Right cardiac atrium (tissue), 5 donors: ENCODE results near the gene TNPO2. TPM values are rescaled to one million over a fixed set of nuclear protein-coding genes. Genes with fewer than 3 reads are reported as not detected.

ENCODE experiments used
- ATAC-seq, 2 donors: fragments of 200-7000 bp; cut with Tn5 transposase; one replicate each; pipeline versions ENCODE4 v1.8.0 to v1.9.1; 2020; ENCODE audit warnings: moderate library complexity in 2 of 2, mild to moderate bottlenecking in 1 of 2
- DNase-seq, 3 donors: peaks; one replicate each; pipeline ENCODE4 v3.0.0-alpha.2; 2020
- H3K27ac ChIP-seq: one replicate; pipeline ENCODE4 v1.5.1; 2013; ENCODE audit warnings: mild to moderate bottlenecking, low read length, control low read depth, moderate library complexity
- H3K27me3 ChIP-seq: one replicate; pipeline ENCODE4 v1.6.1; 2013; ENCODE audit not compliant: control insufficient read depth, insufficient read depth
- H3K4me1 ChIP-seq: one replicate; pipeline ENCODE4 v1.6.1; 2013; ENCODE audit warnings: low read length; ENCODE audit not compliant: control insufficient read depth, insufficient read depth
- H3K4me3 ChIP-seq: one replicate; pipeline ENCODE4 v1.5.1; 2013; ENCODE audit warnings: low read length, control low read depth
- H3K9me3 ChIP-seq: one replicate; pipeline ENCODE4 v1.6.1; 2013; ENCODE audit warnings: low read length; ENCODE audit not compliant: control insufficient read depth
- WGBS: extraction: QIAGEN DNeasy Blood & Tissue Kit; methylation state at CpG from one replicate; pipeline ENCODE4 v1.1.7; 2013; 5-methylcytosine and 5-hydroxymethylcytosine counted together
- intact Hi-C, 4 donors: fragments of 100-400 bp; cut with DNase I; formaldehyde crosslinking; loops; one replicate each; pipeline versions ENCODE4 v1.11.0 to v1.14.0; 2022 to 2023
- polyA plus RNA-seq: library from polyadenylated mRNA; stranded (reverse); fragments of 200-250 nt; gene quantifications from one replicate; pipeline ENCODE4 v1.2.3, GENCODE V29; 2013
- total RNA-seq, 4 donors: library from RNA; stranded (reverse); fragmentation: NEBNext Ultra II Directional; extraction: Animal tissue kit (Norgen Biotek cat#: 25700); gene quantifications; one replicate each; pipeline ENCODE4 v1.2.1, GENCODE V29; 2021
- donor health status: healthy with polysubstance abuse.
- donor health status: DM: no; HTN: yes; CAD: no.
- donor health status: DM: no; HTN: no; CAD: no.
- donor health status: DM: no; HTN: yes; CAD: no; lungs with severe emphysema.
- donor health status: DM: yes; HTN: yes; CAD: no.

TNPO2 gene
- total and polyA plus RNA-seq, 5 donors: 24.8 to 54.6 (median 44.9) TPM

- WGBS: 88% methylated on average over 15 of the region's 15 CpGs
- Histone ChIP-seq H3K4me1 (peaks cover 1% of the 10 kb centered on the region), H3K4me3 (no peak overlapping the region), H3K27me3 (no peaks in the 10 kb centered on the region), H3K27ac (no peak overlapping the region), H3K9me3 (no peaks in the 10 kb centered on the region)
- no peak for ATAC-seq
- intact Hi-C loops: loop anchor here in 1 of 4 donors (10.0 kb wide), 1 partner anchor 169 kb away; no protein-coding TSS in a partner anchor
- peak in 2 of 3 donors; percentile 56 to 64 for DNase-seq
These were observed 47.8 kb downstream of the TNPO2 start for GRCh38 chr19:12675940-12676339.

GRCh38 chr19:12675399-12675798, 48.3 kb downstream of the TNPO2 start:
- 93% methylated on average over 10 of the region's 10 CpGs for WGBS
- intact Hi-C loops: loop anchor here in 1 of 4 donors (10.0 kb wide), 1 partner anchor 169 kb away; no protein-coding TSS in a partner anchor
- no peak for ATAC-seq

GRCh38 chr19:12672744-12673143, 51.0 kb downstream of the TNPO2 start:
- Histone ChIP-seq H3K27ac (no peak overlapping the region), H3K9me3 (no peaks in the 10 kb centered on the region), H3K4me3 (no peak overlapping the region), H3K4me1 (peaks cover 3% of the 10 kb centered on the region), H3K27me3 (no peaks in the 10 kb centered on the region)
- DNase-seq: no peak
- 88% methylated on average over 10 of the region's 10 CpGs for WGBS
- no peak for ATAC-seq
- intact Hi-C loops: loop anchor here in 1 of 4 donors (10.0 kb wide), 1 partner anchor 172 kb away; no protein-coding TSS in a partner anchor

More at GRCh38 chr19:12675399-12675798, 48.3 kb downstream of the TNPO2 start:
- no peaks in the 10 kb centered on the region for H3K27me3 ChIP-seq
- no peaks in the 10 kb centered on the region for H3K4me1 ChIP-seq
- no peaks in the 10 kb centered on the region for H3K9me3 ChIP-seq
- H3K4me3 ChIP-seq: no peak overlapping the region
- DNase-seq: peak in 1 of 3 donors; percentile 40
- H3K27ac ChIP-seq: no peak overlapping the region

- WGBS: 41% methylated on average over 26 of the region's 26 CpGs
- no peak overlapping the region for H3K27ac ChIP-seq
- peak in 1 of 3 donors; percentile 58 for DNase-seq
These were observed 53.4 kb downstream of the TNPO2 start for GRCh38 chr19:12670159-12670928.

GRCh38 chr19:12669270-12670158, 54.2 kb downstream of the TNPO2 start:
- Histone ChIP-seq H3K9me3 (no peaks in the 10 kb centered on the region), H3K27ac (peak overlapping the region; percentile 97), H3K4me3 (peak overlapping the region; percentile 59), H3K27me3 (no peaks in the 10 kb centered on the region), H3K4me1 (peaks cover 7% of the 10 kb centered on the region)
- peak; percentile 67 to 69 for ATAC-seq
- WGBS: under 1% methylated on average over 64 of the region's 64 CpGs
- DNase-seq: peak; percentile 81 to 93 (median 88)
- intact Hi-C loops: loop anchor here in 2 of 4 donors (10.0 kb wide), 2 partner anchors 105 to 175 kb away; no protein-coding TSS in a partner anchor

More at GRCh38 chr19:12670159-12670928, 53.4 kb downstream of the TNPO2 start:
- intact Hi-C loops: loop anchor here in 1 of 4 donors (10.0 kb wide), 1 partner anchor 174 kb away; no protein-coding TSS in a partner anchor
- no peaks in the 10 kb centered on the region for H3K27me3 ChIP-seq
- H3K9me3 ChIP-seq: no peaks in the 10 kb centered on the region
- no peak for ATAC-seq
- peak overlapping the region; percentile 59 for H3K4me3 ChIP-seq
- peaks cover 7% of the 10 kb centered on the region for H3K4me1 ChIP-seq

GRCh38 chr19:12668932-12669269, 54.8 kb downstream of the TNPO2 start:
- Histone ChIP-seq H3K9me3 (no peaks in the 10 kb centered on the region), H3K4me1 (peaks cover 7% of the 10 kb centered on the region), H3K4me3 (peak overlapping the region; percentile 59), H3K27me3 (no peaks in the 10 kb centered on the region), H3K27ac (peak overlapping the region; percentile 97)
- peak; percentile 7 to 10 for ATAC-seq
- WGBS: under 1% methylated on average over 24 of the region's 24 CpGs
- intact Hi-C loops: loop anchor here in 1 of 4 donors (10.0 kb wide), 1 partner anchor 104 kb away; no protein-coding TSS in a partner anchor
- DNase-seq: peak; percentile 58 to 84 (median 80)

- intact Hi-C loops: loop anchor here in 1 of 4 donors (10.0 kb wide), 1 partner anchor 104 kb away; no protein-coding TSS in a partner anchor
These were observed 55.4 kb downstream of the TNPO2 start for GRCh38 chr19:12668346-12668745.

GRCh38 chr19:12667731-12668302, 55.9 kb downstream of the TNPO2 start:
- no peaks in the 10 kb centered on the region for H3K27me3 ChIP-seq
- H3K9me3 ChIP-seq: no peaks in the 10 kb centered on the region
- peaks cover 7% of the 10 kb centered on the region for H3K4me1 ChIP-seq
- ATAC-seq: no peak
- H3K4me3 ChIP-seq: no peak overlapping the region
- intact Hi-C loops: loop anchor here in 1 of 4 donors (10.0 kb wide), 1 partner anchor 103 kb away; no protein-coding TSS in a partner anchor
- 77% methylated on average over 4 of the region's 4 CpGs for WGBS
- DNase-seq: no peak
- H3K27ac ChIP-seq: no peak overlapping the region

More at GRCh38 chr19:12668346-12668745, 55.4 kb downstream of the TNPO2 start:
- ATAC-seq (no peak), DNase-seq (no peak)
- Histone ChIP-seq H3K9me3 (no peaks in the 10 kb centered on the region), H3K27me3 (no peaks in the 10 kb centered on the region), H3K4me1 (peaks cover 7% of the 10 kb centered on the region), H3K4me3 (peak overlapping the region; percentile 59), H3K27ac (no peak overlapping the region)
- WGBS: 67% methylated on average over 8 of the region's 8 CpGs

- peak; percentile 73 to 92 (median 91) for DNase-seq
- 1% methylated on average over 46 of the region's 46 CpGs for WGBS
- Histone ChIP-seq H3K27ac (peak within 1 kb of the TSS; percentile 75), H3K4me3 (peak within 1 kb of the TSS; percentile 98), H3K27me3 (no peaks in the 10 kb centered on the region), H3K4me1 (peaks cover 7% of the 10 kb centered on the region), H3K9me3 (no peaks in the 10 kb centered on the region)
- peak; percentile 84 to 86 for ATAC-seq
- intact Hi-C loops: loop anchor here in 1 of 4 donors (10.0 kb wide), 1 partner anchor 102 kb away; no protein-coding TSS in a partner anchor
These were observed 57.3 kb downstream of the TNPO2 start, which contains the start of the genes MAN2B1 and WDR83 for GRCh38 chr19:12666265-12667048. Gene MAN2B1, minus strand, starts transcription at chr19:12666742. Its CDS starts 41 bp downstream, at chr19:12666701. Gene WDR83, plus strand, starts transcription at chr19:12666807. Its CDS starts 2,984 bp downstream, at chr19:12669791.
